ENCODE measurements around the gene MEIOSIN. TPM values are rescaled to one million over a fixed set of nuclear protein-coding genes. Genes with fewer than 3 reads are reported as not detected.
"Not testable (repeated sequence)": the region's sequence is repeated elsewhere in the genome, so short reads cannot be mapped to it uniquely, and the experiment has no call there.

MEIOSIN gene
- polyA plus RNA-seq, 1 donor from 2014 or later = not detected

DNA sequence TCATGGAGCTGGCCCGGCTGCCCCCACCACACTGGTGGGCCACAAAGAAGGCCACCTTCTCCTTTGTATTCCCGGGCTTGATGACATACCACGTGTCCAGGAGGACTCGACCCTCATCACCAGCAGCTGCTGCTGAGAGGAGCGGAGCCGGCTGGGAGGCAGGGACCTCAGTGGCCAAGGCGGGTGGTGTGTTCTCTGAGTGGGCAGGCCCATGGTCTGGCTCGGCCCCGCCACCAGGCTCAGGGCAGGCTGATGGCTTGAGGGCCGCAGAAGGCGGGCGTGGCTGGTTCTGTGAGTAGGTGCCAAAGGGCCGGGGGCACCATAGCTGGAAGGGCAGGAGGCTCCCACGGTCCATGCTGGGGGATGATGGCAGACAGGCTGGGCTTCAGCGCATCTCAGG is 20.1 kb upstream of the MEIOSIN start:
- no peak overlapping the region for H3K4me3 Mint-ChIP-seq
- H3K27me3 Mint-ChIP-seq = no peaks in the 10 kb centered on the region
- peaks cover 27 to 37% (median 28%) of the 10 kb centered on the region in 3 donors for H3K4me1 Mint-ChIP-seq
- no peak overlapping the region for H3K27ac Mint-ChIP-seq
- peaks cover 4% of the 10 kb centered on the region for H3K36me3 Mint-ChIP-seq
- no peaks in the 10 kb centered on the region for H3K9me3 Mint-ChIP-seq

DNA sequence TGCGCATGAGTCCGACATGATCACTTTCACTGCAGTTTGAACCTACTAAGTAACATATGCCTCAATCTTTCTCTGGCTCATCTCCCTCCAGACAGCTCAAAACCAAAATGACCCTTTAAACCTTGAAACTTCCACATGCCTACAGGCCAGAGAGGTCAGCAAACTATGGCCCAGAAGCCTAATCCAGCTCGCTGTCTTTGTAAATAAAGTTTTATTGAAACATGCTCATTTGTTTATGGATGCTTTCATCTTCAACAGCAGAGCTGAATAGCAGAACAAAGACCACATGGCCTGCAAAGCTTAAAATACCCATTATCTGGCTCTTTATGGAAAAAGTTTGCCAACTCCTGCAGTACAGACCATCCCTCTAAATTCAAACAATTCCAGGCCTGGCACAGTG is 18.1 kb upstream of the MEIOSIN start:
- H3K9me3 Mint-ChIP-seq = peaks cover 0 to 3% (median 0%) of the 10 kb centered on the region in 3 donors
- peaks cover 9% of the 10 kb centered on the region for H3K36me3 Mint-ChIP-seq
- H3K27me3 Mint-ChIP-seq = no peaks in the 10 kb centered on the region
- H3K4me1 Mint-ChIP-seq = peaks cover 27 to 39% (median 34%) of the 10 kb centered on the region in 3 donors
- H3K4me3 Mint-ChIP-seq = peak overlapping the region in 3 of 4 donors; percentile 30 to 69 (median 55)
- peak overlapping the region in 1 of 3 donors; percentile 88 for H3K27ac Mint-ChIP-seq

DNA sequence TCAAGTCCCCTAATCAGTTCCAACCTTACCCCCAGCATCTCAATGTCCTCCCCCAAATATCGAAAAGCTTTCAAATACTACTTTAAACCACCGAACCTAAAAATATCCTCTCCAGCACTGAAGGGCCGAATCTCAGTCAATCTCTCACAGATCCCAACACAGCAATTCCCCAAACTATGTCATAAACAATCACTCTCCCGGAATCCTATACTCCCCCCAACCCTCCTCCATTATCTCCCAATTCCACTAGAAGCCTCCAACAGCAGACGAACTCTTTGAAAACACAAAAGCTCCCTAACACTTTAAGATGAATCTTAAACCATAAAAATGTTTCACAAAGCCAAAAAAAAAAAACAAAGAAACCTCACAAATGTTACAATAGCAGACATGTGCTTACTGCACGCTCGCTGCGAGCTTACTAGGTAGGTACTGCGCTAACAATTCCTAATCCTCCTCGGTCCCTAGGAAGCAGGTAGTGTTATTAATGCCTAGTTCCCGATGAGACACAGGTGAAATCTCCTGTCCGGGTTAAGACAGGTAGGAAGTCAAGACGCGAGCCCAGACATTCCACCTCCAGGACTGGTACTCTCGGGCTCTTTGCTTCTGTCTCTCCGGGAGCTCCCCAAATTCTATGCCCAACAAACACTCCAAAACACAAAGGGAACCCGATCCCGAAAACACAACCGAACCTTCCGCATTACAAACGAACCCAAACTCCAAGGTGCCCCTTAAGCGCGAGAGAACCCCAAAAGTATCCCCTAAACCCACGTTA is 16.7 kb upstream of the MEIOSIN start:
- peaks cover 9% of the 10 kb centered on the region for H3K36me3 Mint-ChIP-seq
- H3K4me3 Mint-ChIP-seq = peak overlapping the region; percentile 88 to 99 (median 96)
- H3K27ac Mint-ChIP-seq = peak overlapping the region; percentile 84 to 98 (median 97)
- H3K9me3 Mint-ChIP-seq = peaks cover 0 to 3% (median 0%) of the 10 kb centered on the region in 3 donors
- no peaks in the 10 kb centered on the region for H3K27me3 Mint-ChIP-seq
- H3K4me1 Mint-ChIP-seq = peaks cover 21 to 35% (median 28%) of the 10 kb centered on the region in 3 donors

DNA sequence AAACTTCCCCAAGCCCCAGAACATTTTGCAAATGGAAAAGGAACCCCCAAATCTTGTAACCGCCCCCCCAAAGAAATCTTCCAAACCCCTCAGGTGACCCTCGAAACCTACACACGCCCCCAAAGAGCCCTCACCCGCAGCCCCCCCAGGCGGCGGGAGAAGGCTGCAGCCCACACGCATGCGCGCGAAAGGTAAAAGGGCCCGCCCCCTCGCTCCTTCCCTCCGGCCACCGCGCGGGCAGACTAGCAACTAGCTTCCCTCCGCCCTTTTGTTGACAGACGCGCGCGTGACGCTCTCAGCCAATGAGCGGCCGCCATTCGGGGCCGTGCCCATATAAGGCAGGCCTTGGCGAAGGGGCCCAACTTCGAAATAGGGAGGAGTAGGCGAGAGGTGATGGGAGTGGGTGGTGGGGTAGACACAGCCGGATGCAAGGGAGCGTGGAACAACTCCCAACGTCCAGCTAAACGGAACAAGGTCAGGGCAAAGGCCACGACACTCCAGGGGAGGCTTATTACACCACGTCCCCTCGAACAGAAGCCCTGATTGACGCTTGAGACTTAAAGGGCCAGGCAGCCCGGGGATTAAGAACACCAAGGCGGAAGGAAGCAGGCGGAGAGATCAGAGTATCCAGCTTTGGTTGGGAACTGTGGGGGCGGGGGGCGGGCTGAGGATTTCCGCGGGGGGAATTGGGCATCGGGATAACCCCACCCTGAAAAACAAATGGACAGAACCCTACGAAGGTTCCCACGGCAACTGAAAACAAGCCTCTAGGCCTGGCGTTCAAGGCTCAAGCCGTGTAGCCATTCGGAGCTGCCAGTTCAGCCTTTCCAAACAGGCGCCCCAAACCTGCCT is 15.9 kb upstream of the MEIOSIN start:
- H3K27me3 Mint-ChIP-seq = no peaks in the 10 kb centered on the region
- peak overlapping the region; percentile 84 to 98 (median 97) for H3K27ac Mint-ChIP-seq
- H3K9me3 Mint-ChIP-seq = peaks cover 0 to 3% (median 0%) of the 10 kb centered on the region in 3 donors
- peaks cover 21 to 37% (median 28%) of the 10 kb centered on the region in 3 donors for H3K4me1 Mint-ChIP-seq
- H3K36me3 Mint-ChIP-seq = peaks cover 9% of the 10 kb centered on the region
- peak overlapping the region; percentile 88 to 99 (median 96) for H3K4me3 Mint-ChIP-seq

DNA sequence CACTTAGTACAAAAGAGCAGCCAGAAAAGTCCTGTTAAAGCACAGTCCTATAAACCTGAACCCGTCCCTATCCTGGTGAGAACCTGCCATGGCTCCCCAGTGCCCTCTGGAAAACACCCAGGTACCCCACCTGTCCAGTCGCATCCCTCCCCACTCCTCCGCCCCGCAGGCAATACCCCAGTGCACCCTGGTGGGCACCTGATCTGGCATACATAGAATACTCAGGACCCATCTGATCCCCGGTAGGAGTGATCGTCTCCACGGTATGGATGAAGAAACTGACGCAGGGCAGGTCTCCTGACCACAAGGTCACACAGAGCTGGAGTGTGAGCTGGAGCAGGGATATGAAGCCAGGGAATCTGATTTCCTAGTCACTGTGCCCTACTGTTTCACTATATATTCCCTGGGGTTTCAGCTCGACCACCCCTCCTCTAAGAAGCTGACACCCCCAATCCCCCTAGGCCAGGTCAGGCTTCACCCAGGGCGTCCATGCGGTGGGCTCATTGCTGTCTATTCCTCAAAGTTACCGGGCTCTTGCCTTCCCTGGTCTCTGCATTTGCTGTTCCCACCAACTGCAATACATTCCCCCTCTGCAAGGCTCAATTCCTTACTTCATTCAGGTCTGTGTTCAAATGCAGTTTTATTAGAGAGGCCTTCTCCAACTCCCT is 15.1 kb upstream of the MEIOSIN start:
- peak overlapping the region; percentile 84 to 98 (median 97) for H3K27ac Mint-ChIP-seq
- H3K36me3 Mint-ChIP-seq = peaks cover 11% of the 10 kb centered on the region
- peak overlapping the region; percentile 78 to 96 (median 92) for H3K4me3 Mint-ChIP-seq
- peaks cover 0 to 3% (median 0%) of the 10 kb centered on the region in 3 donors for H3K9me3 Mint-ChIP-seq
- no peaks in the 10 kb centered on the region for H3K27me3 Mint-ChIP-seq
- H3K4me1 Mint-ChIP-seq = peaks cover 21 to 37% (median 28%) of the 10 kb centered on the region in 3 donors

DNA sequence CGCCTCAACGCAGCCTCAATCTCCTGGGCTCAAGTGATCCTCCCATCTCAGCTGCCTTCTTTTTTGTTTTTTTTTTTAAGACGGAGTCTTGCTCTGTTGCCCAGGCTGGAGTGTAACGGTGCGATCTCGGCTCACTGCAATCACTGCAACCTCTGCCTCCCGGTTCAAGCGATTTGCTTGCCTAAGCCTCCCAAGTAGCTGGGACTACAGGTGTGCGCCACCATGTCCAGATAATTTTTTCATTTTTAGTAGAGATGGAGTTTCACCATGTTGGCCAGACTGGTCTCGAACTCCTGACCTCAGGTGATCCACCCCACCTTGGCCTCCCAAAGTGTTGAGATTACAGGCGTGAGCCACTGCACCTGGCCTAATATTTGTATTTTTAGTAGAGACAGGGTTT is 13.2 kb upstream of the MEIOSIN start:
- not testable (repeated sequence) for H3K27me3 Mint-ChIP-seq, H3K4me3 Mint-ChIP-seq, H3K9me3 Mint-ChIP-seq
- H3K4me1 Mint-ChIP-seq = peaks cover 24 to 35% (median 32%) of the 10 kb centered on the region in 3 donors
- H3K36me3 Mint-ChIP-seq = peaks cover 12% of the 10 kb centered on the region
- H3K27ac Mint-ChIP-seq = peak overlapping the region in 1 of 3 donors; percentile 71

DNA sequence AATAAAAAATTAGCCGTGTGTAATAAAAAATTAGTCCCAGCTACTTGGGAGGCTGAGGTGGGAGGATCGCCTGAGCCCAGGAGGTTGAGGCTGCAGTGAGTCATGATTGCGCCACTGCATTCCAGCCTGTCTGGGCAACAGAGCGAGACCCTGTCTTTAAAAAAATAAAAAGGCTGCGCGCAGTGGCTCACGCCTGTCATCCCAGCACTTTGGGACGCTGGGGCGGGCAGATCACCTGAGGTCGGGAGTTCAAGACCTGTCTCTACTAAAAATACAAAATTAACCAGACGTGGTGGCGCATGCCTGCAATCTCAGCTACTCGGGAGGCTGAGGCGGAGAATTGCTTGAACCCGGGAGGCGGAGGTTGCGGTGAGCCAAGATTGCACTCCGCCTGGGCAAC is 4.6 kb upstream of the MEIOSIN start:
- H3K9me3 Mint-ChIP-seq, H3K27me3 Mint-ChIP-seq, H3K36me3 Mint-ChIP-seq: not testable (repeated sequence)
- Mint-ChIP-seq H3K4me1 (peaks cover 21 to 32% (median 24%) of the 10 kb centered on the region in 3 donors), H3K4me3 (peak overlapping the region in 3 of 4 donors; percentile 16 to 84 (median 28)), H3K27ac (peak overlapping the region in 1 of 3 donors; percentile 31)

DNA sequence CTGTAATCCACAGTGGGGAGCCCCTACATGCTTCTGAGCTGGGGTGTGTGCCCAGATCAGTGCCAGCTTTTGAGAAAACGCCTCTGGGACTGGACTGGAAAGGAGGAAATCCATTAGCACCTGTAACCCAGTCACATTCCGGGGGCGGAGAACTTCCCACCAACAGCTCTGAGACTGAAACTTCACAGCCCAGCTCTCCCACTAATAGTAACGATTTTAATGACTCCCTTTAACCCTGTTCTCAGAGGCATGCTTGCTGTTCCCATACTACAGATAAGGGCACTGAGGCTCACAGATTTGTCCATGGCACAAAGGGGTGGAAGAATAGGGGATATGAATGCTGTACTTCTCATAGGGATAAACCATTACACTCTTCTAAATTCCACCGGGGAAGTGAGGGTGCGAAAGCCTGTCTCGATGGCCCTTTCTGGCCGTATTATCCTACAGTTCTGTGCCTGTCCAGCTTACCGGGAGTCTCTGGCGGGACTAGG is 3.4 kb upstream of the MEIOSIN start:
- peaks cover 3% of the 10 kb centered on the region for H3K36me3 Mint-ChIP-seq
- H3K9me3 Mint-ChIP-seq = no peaks in the 10 kb centered on the region
- peaks cover 15 to 28% (median 22%) of the 10 kb centered on the region in 3 donors for H3K4me1 Mint-ChIP-seq

DNA sequence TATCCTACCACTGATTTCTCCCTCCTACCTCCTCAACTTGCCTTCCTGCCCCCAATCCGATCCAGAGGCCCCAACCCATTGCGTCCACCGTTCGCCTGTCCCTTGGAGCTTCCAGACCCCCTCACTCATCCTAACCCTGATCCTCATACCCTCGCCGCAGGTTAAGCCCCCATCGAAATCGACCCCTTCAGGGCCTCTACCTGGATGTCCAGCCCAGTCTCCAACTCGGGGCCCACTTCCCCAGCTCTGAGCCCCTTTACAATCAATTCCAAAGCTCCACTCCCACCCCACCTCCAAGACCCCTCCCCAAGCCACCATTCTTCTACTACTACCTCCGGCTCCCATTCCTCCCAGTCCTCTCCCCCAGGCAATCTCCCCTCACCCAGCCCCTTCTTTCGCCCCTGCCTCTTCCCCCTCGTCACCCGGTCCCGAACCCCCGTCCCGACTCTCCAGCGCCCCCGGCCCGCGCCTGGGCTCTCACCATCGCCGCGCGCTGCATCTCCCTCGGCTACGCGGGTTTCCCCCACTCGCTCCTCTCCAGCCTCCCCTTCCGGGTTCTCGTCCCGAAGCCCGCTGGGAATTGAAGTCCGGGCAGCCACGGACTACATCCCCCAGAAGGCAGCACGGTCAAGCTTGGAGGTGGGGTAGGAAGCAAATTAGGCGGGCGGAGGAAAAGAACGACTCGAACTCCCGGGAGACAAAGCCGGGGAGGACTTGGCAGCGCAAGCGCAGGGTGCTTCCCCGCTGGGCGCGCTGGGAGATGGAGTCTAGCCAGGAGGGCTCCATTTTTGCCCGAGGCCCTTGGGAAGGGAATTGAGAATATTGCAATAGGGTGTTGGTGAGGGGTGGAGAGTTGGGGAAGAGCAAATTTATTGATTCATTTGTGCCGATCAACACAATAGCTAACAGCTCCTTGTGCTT is 2.6 kb upstream of the MEIOSIN start, which contains the start of gene FBXO46:
TSS of gene FBXO46 (minus strand) at position 529 of the 921 bp plus-strand sequence. CDS start 17,401 bp downstream, outside the sequence.
- peak within 1 kb of the TSS; percentile 84 to 98 (median 94) for H3K4me3 Mint-ChIP-seq
- no peaks in the 10 kb centered on the region for H3K9me3 Mint-ChIP-seq
- H3K4me1 Mint-ChIP-seq = peaks cover 15 to 28% (median 22%) of the 10 kb centered on the region in 3 donors

More for the DNA sequence above, 3.4 kb upstream of the MEIOSIN start:
- peak overlapping the region; percentile 31 to 97 (median 46) for H3K27ac Mint-ChIP-seq
- no peaks in the 10 kb centered on the region for H3K27me3 Mint-ChIP-seq
- H3K4me3 Mint-ChIP-seq = peak overlapping the region; percentile 84 to 98 (median 94)

DNA sequence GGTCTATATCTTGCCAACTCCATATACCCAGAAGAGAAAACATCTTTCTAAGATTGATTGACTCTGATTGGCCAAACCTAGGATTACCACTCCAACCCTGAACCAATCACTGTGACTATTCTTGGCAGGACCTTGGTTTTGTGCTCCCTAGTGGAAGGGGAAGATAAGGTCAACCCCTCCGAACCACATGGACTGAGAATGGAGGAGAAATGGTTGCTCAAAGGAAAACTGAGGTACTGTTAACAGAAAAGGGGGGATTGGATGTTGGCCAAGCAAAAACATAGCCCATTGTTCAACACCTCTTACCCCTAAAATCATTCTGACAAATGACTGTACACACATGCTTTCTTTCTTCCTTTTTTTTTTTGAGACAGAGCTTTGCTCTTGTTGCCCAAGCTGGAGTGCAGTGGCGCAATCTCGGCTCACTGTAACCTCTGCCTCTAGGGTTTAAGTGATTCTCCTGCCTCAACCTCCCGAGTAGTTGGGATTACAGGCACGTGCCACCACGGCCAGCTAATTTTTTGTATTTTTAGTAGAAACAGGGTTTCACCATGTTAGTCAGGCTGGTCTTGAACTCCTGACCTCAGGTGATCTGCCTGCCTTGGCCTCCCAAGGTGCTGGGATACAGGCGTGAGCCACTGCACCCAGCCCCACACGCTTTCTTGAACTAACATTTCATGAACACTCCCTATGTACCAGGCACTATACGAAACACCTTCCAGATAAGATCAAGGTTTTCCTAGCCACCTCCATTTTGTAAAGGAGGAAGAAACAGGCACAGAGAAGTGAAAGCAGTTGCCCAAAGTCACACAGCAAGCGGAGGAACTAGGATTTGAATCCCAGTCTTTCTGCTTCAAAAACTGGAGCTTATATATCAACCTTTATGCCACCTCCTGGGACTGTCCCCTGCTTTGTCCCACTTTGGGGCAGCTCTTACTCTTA is 6.5 kb downstream of the MEIOSIN start:
- Mint-ChIP-seq H3K27ac (peak overlapping the region in 1 of 3 donors; percentile 80), H3K27me3 (peaks cover 1% of the 10 kb centered on the region), H3K36me3 (peaks cover under 1% of the 10 kb centered on the region), H3K9me3 (no peaks in the 10 kb centered on the region), H3K4me3 (no peak overlapping the region), H3K4me1 (peaks cover 0 to 1% (median 0%) of the 10 kb centered on the region in 3 donors)

More for the DNA sequence above, 2.6 kb upstream of the MEIOSIN start, which contains the start of gene FBXO46:
- Mint-ChIP-seq H3K27ac (peak within 1 kb of the TSS; percentile 46 to 97 (median 87)), H3K36me3 (peaks cover 3% of the 10 kb centered on the region), H3K27me3 (no peaks in the 10 kb centered on the region)

DNA sequence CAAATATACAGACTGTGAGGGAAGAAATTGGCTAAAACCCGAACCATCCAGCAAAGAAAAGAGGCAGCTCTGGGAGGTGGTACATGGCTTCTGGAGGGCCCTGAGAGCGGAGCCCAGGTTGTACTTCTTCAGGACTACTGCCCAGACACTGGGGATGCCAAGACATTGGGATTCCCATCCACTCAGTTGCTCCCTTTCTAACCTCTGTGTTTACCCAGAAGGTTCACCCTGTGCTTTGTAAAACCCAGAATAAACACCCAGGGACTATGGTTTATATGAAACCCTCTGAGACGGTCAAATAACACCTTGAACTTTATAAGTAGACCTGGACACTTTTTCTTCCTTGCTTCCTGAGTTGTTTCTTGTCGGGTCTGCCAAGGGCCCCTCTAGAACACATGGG is 9.7 kb downstream of the MEIOSIN start:
- H3K36me3 Mint-ChIP-seq = peaks cover 1% of the 10 kb centered on the region
- no peak overlapping the region for H3K27ac Mint-ChIP-seq
- H3K4me1 Mint-ChIP-seq = peaks cover 0 to 2% (median 0%) of the 10 kb centered on the region in 3 donors

DNA sequence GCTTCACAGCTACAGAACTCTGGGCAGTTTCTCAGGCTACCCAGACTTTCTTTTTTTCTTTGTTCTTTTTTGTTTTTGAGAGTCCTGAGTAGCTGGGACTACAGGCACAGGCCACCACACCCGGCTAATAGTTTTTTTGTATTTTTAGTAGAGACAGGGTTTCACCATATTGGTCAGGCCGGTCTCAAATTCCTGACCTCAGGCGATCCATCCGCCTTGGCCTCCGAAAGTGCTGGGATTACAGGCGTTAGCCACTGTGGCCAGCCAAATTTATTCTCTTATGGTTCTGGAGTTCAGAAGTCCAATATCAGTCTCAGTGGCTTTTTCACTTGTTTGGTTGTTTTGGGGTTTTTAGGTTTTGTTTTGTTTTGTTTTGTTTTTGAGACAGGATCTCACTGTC is 12.4 kb downstream of the MEIOSIN start:
- Mint-ChIP-seq H3K27me3 (peaks cover 11% of the 10 kb centered on the region), H3K9me3 (no peaks in the 10 kb centered on the region), H3K4me3 (no peak overlapping the region)

More for the DNA sequence above, 9.7 kb downstream of the MEIOSIN start:
- Mint-ChIP-seq H3K4me3 (no peak overlapping the region), H3K27me3 (peaks cover 11% of the 10 kb centered on the region), H3K9me3 (no peaks in the 10 kb centered on the region)

More for the DNA sequence above, 12.4 kb downstream of the MEIOSIN start:
- H3K4me1 Mint-ChIP-seq = peaks cover 0 to 2% (median 0%) of the 10 kb centered on the region in 3 donors
- H3K27ac Mint-ChIP-seq = no peak overlapping the region
- H3K36me3 Mint-ChIP-seq = peaks cover 1% of the 10 kb centered on the region
